ENCODE measurements around the gene CD99.
"Not testable (repeated sequence)": the region's sequence is repeated elsewhere in the genome, so short reads cannot be mapped to it uniquely, and the experiment has no call there.

Gene CD99

DNA sequence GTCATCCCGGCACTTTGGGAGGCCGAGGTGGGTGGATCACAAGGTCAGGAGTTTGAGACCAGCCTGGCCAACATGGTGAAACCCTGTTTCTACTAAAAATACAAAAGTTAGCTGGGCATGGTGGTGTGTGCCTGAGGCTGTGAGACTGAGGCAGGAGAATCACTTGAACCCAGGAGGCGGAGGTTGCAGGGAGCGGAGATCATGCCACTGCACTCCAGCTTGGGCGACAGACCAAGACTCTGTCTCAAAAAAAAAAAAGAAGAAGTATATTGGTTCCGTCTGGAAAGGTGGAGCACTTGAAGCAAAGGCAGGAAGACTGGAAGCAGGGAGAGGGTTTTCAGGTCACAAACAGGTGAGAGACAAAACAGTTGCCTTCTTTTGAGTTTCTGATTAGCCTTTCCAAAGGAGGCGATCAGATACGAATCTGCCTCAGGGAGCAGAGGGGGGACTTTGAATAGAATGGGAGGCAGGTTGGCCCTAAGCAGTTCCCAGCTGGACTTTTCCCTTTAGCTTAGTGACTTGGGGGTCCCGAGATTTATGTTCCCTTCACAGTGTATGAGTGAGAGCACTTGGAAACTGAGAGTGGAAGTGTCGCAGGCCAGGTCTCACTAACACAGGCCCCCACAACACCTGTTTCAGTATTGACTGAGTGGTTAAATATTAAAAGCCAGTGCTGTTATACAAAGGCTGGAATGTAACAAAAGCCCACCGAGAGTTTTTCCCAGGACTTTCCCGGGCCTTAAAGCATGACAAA lies 89.6 kb downstream of the CD99 start:
- DNase-seq: not testable (repeated sequence)

- no peak for DNase-seq
Measured at GRCh38 chrX:2781226-2781571, 90.1 kb downstream of the CD99 start.

GRCh38 chrX:2781698-2782097 lies 90.6 kb downstream of the CD99 start:
- DNase-seq: no peak

GRCh38 chrX:2782171-2782570 lies 91.1 kb downstream of the CD99 start:
- no peak for DNase-seq

DNA sequence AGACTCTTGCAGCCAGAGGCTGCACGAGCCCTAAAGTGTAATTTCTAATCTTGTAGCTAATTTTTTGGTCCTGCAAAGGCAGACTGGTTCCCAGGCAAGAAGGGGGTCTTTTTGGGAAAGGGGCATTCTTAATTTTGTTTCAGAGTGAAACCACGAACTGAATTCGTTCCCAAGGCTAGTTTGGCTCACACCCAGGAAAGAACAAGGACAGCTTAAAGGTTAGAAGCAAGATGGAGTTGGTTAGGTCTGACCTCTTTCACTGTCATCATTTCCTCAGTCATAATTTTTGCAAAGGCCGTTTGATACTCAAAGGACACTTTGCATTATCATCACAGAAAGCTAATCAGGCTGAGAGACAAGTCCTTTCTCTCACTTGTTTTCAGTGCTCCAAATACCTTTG lies 91.7 kb downstream of the CD99 start:
- no peak for DNase-seq

GRCh38 chrX:2784026-2784425 lies 92.9 kb downstream of the CD99 start:
- no peak for DNase-seq

DNA sequence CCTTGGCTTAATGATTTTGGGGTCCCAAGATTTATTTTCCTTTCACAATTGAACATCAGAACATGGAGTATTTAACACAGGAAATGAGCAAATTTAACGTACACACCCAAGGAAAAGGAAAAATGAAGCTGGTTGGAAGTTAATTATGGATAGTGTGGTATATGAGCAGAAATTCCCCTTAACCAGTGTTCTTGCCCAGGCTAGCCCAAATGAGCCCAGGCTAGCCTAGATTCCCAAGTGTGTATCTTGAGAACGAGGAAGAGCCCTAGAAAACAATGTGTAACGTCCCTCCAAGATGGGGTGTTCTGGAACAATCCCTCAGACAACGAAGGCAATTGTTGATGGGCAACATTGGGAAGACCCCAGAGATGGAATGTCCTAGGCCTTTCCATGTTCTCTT lies 94.4 kb downstream of the CD99 start:
- DNase-seq: no peak

- no peak for DNase-seq
Measured at GRCh38 chrX:2788980-2789379, 97.9 kb downstream of the CD99 start.

GRCh38 chrX:2789569-2789968 lies 98.5 kb downstream of the CD99 start:
- no peak for DNase-seq

All from NCI-H146 (cell line).